Measurements from ENCODE around the gene FAM107B. TPM values are rescaled to one million over a fixed set of nuclear protein-coding genes. Genes with fewer than 3 reads are reported as not detected.

Gene FAM107B
- total and polyA plus RNA-seq, 2 donors, result 49.1 to 52.3 TPM

DNA sequence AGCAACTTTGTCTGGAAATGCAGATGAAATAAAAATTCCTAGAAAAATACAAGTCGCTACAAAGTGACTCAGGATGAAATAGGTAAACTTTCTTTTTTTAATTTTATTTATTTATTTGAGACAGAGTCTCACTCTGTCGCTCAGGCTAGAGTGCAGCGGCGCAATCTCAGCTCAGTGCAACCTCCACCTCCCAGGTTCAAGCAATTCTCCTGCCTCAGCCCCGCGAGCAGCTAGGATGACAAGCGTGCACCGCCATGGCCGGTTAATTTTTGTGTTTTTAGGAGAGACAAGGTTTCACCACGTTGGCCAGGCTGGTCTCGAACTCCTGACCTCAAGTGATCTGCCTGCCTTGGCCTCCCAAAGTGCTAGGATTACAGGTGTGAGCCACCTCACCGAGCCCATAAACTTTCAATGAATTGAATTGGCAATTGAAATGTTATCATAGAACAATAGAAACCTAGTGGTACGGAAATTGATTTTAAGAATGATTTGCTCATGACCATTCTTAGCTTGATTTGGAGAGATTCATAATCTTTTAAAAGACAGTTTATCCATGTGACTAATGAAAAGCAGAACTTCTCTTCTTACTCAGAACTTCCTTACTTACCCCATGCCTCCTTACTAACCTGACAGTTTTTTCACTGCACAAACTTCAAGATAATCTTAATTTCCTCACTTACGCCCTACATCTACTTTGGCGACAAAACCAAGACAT is 161.7 kb downstream of the FAM107B start:
- WGBS, result 94% methylated on average over 15 of the region's 15 CpGs
- Histone ChIP-seq H3K4me1 (ENCODE audit: control insufficient read depth in 2 of 2, insufficient read depth in 2 of 2, low read length in 2 of 2) (peaks cover 7 to 19% of the 10 kb centered on the region in 2 donors), H3K27me3 (ENCODE audit: control insufficient read depth in 2 of 2, insufficient read depth in 1 of 2, low read length in 1 of 2) (no peaks in the 10 kb centered on the region), H3K36me3 (ENCODE audit: control insufficient read depth in 2 of 2, insufficient read depth in 2 of 2, low read length in 1 of 2) (no peaks in the 10 kb centered on the region), H3K4me3 (ENCODE audit: low read length in 2 of 2) (no peak overlapping the region), H3K9me3 (ENCODE audit: control insufficient read depth in 2 of 2, insufficient read depth in 1 of 2, low read length in 1 of 2) (no peaks in the 10 kb centered on the region), H3K27ac (ENCODE audit: low read depth in 1 of 2, low read length in 1 of 2) (no peak overlapping the region)
- DNase-seq (ENCODE audit: low read depth in 6 of 9, low spot score in 9 of 9), result no peak

DNA sequence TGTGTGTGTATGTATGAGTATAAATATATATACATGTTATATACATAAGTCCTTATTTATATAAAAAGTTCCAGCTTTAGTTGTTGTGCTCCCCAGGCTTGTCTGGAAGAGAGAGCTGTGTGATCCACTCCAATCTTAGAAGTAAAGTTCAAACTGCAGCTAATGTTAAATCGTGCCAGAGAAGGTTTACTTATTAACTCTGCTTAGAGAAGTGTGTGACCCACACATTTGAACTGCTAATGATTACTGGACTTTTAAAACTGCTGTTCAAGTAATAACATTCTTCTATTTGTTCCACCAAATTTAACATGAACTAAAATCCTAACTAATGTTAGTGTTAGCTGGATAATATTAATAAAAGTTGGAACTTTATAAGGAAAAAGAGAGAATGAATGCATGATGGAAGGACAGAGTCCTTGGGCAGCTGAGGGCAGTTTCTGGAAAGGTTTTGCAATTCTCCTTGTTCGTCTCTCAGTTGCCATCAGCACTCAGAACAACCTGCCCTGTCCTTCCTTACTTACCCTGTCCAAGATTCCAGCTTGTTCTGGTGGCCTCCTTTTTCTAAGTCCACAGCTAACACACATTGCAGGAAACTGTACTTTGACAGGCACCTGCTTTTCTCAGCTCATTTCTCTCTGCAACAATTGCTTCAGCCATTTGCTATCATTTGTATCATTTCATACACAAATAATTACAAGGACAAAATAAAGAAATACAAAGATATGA is 162.6 kb downstream of the FAM107B start:
- 33% methylated on average over 2 of the region's 2 CpGs for WGBS
- Histone ChIP-seq H3K36me3 (ENCODE audit: control insufficient read depth in 2 of 2, insufficient read depth in 2 of 2, low read length in 1 of 2) (no peaks in the 10 kb centered on the region), H3K4me3 (ENCODE audit: low read length in 2 of 2) (no peak overlapping the region), H3K9me3 (ENCODE audit: control insufficient read depth in 2 of 2, insufficient read depth in 1 of 2, low read length in 1 of 2) (no peaks in the 10 kb centered on the region), H3K4me1 (ENCODE audit: control insufficient read depth in 2 of 2, insufficient read depth in 2 of 2, low read length in 2 of 2) (peaks cover 2 to 11% of the 10 kb centered on the region in 2 donors), H3K27me3 (ENCODE audit: control insufficient read depth in 2 of 2, insufficient read depth in 1 of 2, low read length in 1 of 2) (no peaks in the 10 kb centered on the region), H3K27ac (ENCODE audit: low read depth in 1 of 2, low read length in 1 of 2) (no peak overlapping the region)
- DNase-seq (ENCODE audit: low read depth in 6 of 9, low spot score in 9 of 9), result no peak

DNA sequence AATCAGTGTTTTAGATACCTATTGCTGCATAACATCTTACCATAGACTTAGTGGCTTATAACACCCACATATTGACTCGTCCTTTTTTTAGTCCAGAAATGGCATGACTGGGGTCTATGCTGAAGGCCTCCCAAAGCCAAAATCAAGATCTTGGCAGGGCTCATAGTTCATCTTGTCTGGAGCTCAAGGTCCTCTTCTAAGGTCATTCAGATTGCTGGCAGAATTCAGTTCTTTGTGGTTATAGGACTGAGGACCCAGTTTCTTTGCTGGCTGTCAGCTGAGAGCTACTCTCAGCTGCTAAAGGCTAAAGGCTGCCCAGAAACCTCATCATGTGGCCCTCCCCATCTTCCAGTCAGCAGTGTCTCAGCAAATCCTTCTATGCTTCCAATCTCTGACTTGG is 165.5 kb downstream of the FAM107B start:
- 97% methylated on average over 1 of the region's 1 CpG for WGBS

DNA sequence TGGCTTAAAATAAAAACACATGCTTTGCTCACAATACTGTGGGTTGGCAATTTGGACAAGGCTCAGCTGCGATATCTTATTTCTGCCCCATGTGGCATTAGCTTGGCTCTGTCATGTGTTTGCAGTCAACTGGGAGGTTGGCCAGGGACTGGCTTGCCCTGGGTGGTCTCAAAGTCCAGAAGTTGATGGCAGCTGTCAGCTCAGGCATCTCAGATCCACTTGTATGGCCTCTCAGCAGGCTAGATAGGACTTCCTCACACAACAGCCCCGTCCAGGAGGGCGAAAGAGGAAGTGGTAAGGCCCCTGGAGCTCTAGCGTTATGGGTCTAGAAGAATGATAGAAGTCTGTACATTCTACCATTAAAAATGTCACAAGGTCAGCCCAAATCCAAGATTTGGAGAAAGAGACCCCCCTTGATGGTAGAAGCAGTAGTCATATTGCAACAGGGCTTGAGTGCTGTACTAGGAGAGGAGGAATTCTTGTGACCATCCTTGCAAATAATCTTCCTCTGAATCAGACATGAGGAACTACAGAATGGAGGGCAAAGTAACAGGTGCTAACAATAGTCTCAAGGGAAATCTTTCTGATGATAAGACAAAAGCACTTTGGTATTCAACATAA is 166.2 kb downstream of the FAM107B start:
- H3K36me3 ChIP-seq (ENCODE audit: control insufficient read depth in 2 of 2, insufficient read depth in 2 of 2, low read length in 1 of 2), result no peaks in the 10 kb centered on the region
- H3K27me3 ChIP-seq (ENCODE audit: control insufficient read depth in 2 of 2, insufficient read depth in 1 of 2, low read length in 1 of 2), result peaks cover 0 to 6% of the 10 kb centered on the region in 2 donors
- H3K9me3 ChIP-seq (ENCODE audit: control insufficient read depth in 2 of 2, insufficient read depth in 1 of 2, low read length in 1 of 2), result no peaks in the 10 kb centered on the region
- no peak overlapping the region for H3K27ac ChIP-seq (ENCODE audit: low read depth in 1 of 2, low read length in 1 of 2)
- DNase-seq (ENCODE audit: low read depth in 6 of 9, low spot score in 9 of 9), result no peak
- H3K4me1 ChIP-seq (ENCODE audit: control insufficient read depth in 2 of 2, insufficient read depth in 2 of 2, low read length in 2 of 2), result peaks cover 5 to 12% of the 10 kb centered on the region in 2 donors
- H3K4me3 ChIP-seq (ENCODE audit: low read length in 2 of 2), result no peak overlapping the region
- 57% methylated on average over 4 of the region's 4 CpGs for whole genome bisulfite sequencing

More for the DNA sequence above, 165.5 kb downstream of the FAM107B start:
- H3K27me3 ChIP-seq (ENCODE audit: control insufficient read depth in 2 of 2, insufficient read depth in 1 of 2, low read length in 1 of 2), result peaks cover 0 to 5% of the 10 kb centered on the region in 2 donors
- H3K4me3 ChIP-seq (ENCODE audit: low read length in 2 of 2), result no peak overlapping the region
- H3K9me3 ChIP-seq (ENCODE audit: control insufficient read depth in 2 of 2, insufficient read depth in 1 of 2, low read length in 1 of 2), result no peaks in the 10 kb centered on the region
- peaks cover 3 to 11% of the 10 kb centered on the region in 2 donors for H3K4me1 ChIP-seq (ENCODE audit: control insufficient read depth in 2 of 2, insufficient read depth in 2 of 2, low read length in 2 of 2)
- H3K27ac ChIP-seq (ENCODE audit: low read depth in 1 of 2, low read length in 1 of 2), result no peak overlapping the region
- DNase-seq (ENCODE audit: low read depth in 6 of 9, low spot score in 9 of 9), result no peak
- H3K36me3 ChIP-seq (ENCODE audit: control insufficient read depth in 2 of 2, insufficient read depth in 2 of 2, low read length in 1 of 2), result no peaks in the 10 kb centered on the region

DNA sequence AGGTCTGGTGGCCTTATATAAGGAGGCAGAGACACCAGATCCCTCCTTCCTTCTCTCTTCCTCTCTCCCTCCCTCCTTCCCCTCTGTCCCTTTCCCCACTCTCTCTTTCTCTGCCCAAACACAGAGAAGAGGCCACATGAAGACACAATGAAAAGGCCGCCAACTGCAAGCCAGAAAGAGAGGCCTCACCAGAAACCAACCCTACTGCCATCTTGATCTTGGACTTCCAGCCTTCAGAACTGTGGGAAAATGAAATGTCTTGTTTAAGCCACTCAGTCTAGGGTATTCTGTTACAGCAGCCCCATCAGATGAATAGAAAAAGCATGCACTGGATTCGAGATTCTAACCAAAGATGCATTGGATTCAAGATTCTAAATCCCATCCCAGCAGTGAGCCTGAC is 168.1 kb downstream of the FAM107B start:
- no peak overlapping the region for H3K27ac ChIP-seq (ENCODE audit: low read depth in 1 of 2, low read length in 1 of 2)
- no peak overlapping the region for H3K4me3 ChIP-seq (ENCODE audit: low read length in 2 of 2)
- H3K4me1 ChIP-seq (ENCODE audit: control insufficient read depth in 2 of 2, insufficient read depth in 2 of 2, low read length in 2 of 2), result peaks cover 9 to 24% of the 10 kb centered on the region in 2 donors
- no peaks in the 10 kb centered on the region for H3K9me3 ChIP-seq (ENCODE audit: control insufficient read depth in 2 of 2, insufficient read depth in 1 of 2, low read length in 1 of 2)
- over 99% methylated on average over 2 of the region's 2 CpGs for WGBS
- no peaks in the 10 kb centered on the region for H3K36me3 ChIP-seq (ENCODE audit: control insufficient read depth in 2 of 2, insufficient read depth in 2 of 2, low read length in 1 of 2)
- no peak for DNase-seq (ENCODE audit: low read depth in 6 of 9, low spot score in 9 of 9)
- peaks cover 0 to 11% of the 10 kb centered on the region in 2 donors for H3K27me3 ChIP-seq (ENCODE audit: control insufficient read depth in 2 of 2, insufficient read depth in 1 of 2, low read length in 1 of 2)

DNA sequence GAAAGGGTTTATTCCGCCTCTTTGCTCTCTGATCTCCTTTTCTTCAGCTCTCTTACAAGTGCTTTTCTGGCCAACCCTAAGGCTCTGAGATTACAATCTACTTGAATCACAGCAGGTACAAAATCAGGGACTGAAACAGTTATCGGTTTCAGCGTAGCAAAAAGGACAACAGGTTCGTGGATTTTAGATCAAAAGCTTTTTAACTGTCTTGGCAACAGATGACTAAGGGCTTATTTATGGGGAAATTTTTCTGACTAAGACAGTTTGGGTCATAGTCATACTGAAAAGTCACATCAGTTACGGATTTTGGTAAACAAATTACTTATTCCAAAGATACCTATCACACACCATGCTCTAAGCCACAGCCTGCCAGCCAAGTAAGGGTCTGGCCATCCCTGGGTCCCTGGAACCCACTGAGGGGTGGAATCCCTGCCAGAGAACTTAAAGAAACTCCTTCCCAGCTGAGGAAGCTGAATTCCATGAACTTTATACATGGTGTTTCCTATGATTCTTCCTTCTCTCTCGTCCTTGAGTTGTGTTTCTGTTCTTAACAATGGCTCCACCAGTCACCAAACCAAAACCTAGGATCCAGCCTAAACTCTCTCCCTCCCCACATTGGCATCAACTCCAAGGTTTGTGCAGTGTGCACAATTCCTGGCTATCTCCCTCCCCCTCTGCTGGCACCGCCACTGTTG is 169.3 kb downstream of the FAM107B start:
- H3K27ac ChIP-seq (ENCODE audit: low read depth in 1 of 2, low read length in 1 of 2), result peak overlapping the region in 1 of 2 donors; percentile 26

DNA sequence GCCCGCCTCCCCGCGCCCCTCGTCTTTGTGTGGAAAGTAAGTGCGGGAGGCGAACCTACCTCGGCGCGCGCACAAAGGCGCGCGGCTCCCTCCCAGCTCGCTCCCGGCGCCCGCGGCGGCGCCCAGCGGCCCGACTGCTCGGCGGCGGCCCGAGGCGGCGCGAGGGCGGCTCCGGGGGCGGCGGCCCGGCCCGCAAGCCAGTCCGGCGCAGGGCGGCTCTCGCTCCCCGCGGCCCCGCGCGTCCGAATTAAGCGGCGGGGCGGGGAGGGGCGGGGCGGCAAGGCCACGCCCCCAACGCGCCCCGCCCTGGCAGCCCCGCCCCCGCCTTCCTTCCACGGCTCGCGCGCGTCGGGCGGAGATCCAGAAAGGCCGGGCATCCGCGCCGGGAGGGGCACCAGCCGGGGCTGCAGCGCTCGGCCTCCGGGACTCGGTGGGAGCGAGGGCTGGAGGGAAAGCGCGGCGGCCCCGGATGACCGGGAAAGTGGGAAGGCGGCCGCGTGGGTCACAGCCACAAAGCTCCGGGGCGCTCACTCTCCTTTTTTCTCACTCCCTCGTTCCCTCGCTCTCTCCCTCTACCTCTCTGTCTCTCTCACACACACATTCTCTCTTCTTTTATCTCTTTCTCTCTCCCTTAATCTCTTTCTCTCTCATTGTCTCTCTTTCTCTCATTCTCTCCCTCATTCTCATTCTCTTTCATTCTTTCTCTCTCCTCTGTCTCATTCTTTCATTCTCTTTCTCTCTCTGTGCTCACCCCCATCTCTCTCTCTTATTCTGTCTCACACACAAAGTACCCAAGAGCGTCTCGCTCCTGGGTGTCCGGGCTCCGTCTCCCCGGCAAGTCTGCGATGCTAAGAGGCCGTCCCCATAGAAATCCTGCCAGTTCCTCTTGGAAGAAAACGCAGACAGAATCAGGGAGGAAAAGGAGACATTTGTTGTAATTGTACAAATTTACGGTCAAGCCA is 170.2 kb downstream of the FAM107B start:
- H3K4me3 ChIP-seq (ENCODE audit: low read length in 2 of 2), result peak overlapping the region; percentile 52 to 90
- H3K36me3 ChIP-seq (ENCODE audit: control insufficient read depth in 2 of 2, insufficient read depth in 2 of 2, low read length in 1 of 2), result peaks cover 0 to 8% of the 10 kb centered on the region in 2 donors
- H3K27me3 ChIP-seq (ENCODE audit: control insufficient read depth in 2 of 2, insufficient read depth in 1 of 2, low read length in 1 of 2), result peaks cover 0 to 11% of the 10 kb centered on the region in 2 donors
- H3K27ac ChIP-seq (ENCODE audit: low read depth in 1 of 2, low read length in 1 of 2), result peak overlapping the region in 1 of 2 donors; percentile 36
- 4% methylated on average over 94 of the region's 94 CpGs for WGBS
- DNase-seq (ENCODE audit: low read depth in 6 of 9, low spot score in 9 of 9), result peak in 4 of 9 donors; percentile 64 to 80 (median 66)
- H3K9me3 ChIP-seq (ENCODE audit: control insufficient read depth in 2 of 2, insufficient read depth in 1 of 2, low read length in 1 of 2), result no peaks in the 10 kb centered on the region
- H3K4me1 ChIP-seq (ENCODE audit: control insufficient read depth in 2 of 2, insufficient read depth in 2 of 2, low read length in 2 of 2), result peaks cover 9 to 24% of the 10 kb centered on the region in 2 donors

More for the DNA sequence above, 169.3 kb downstream of the FAM107B start:
- peaks cover 0 to 11% of the 10 kb centered on the region in 2 donors for H3K27me3 ChIP-seq (ENCODE audit: control insufficient read depth in 2 of 2, insufficient read depth in 1 of 2, low read length in 1 of 2)
- WGBS, result 86% methylated on average over 7 of the region's 7 CpGs
- H3K36me3 ChIP-seq (ENCODE audit: control insufficient read depth in 2 of 2, insufficient read depth in 2 of 2, low read length in 1 of 2), result peaks cover 0 to 4% of the 10 kb centered on the region in 2 donors
- peak in 1 of 9 donors; percentile 31 for DNase-seq (ENCODE audit: low read depth in 6 of 9, low spot score in 9 of 9)
- H3K9me3 ChIP-seq (ENCODE audit: control insufficient read depth in 2 of 2, insufficient read depth in 1 of 2, low read length in 1 of 2), result no peaks in the 10 kb centered on the region
- H3K4me1 ChIP-seq (ENCODE audit: control insufficient read depth in 2 of 2, insufficient read depth in 2 of 2, low read length in 2 of 2), result peaks cover 9 to 24% of the 10 kb centered on the region in 2 donors
- peak overlapping the region in 1 of 2 donors; percentile 90 for H3K4me3 ChIP-seq (ENCODE audit: low read length in 2 of 2)

DNA sequence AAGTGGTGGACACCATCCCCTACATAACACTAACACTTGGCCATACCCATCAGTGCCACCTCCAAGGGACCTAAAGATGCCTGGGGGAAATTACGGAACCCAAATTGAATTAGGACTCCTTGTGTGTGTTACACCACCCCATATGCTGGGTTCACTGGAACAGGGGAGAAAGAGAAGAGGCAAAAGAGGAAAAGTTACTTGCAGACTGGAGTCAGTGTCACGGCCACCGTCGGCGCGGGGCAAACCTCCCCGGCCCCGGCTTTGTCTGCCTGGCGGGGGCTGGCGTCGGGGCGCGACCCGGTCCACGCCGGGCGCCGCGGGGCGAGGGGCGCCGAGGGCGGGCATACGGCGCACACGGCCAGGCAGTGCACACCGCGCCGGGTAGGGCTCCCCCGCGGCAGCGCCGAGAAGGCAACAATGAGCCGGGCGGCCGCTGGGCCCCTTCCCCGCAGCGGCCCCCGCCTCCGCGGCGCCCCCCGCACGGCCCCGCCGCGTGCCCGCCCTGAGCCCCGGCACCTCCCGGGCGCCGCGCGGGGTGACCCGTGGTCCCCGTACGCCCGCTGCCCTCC is 171.1 kb downstream of the FAM107B start:
- WGBS, result 2% methylated on average over 58 of the region's 58 CpGs
- peak overlapping the region in 1 of 2 donors; percentile 47 for H3K27ac ChIP-seq (ENCODE audit: low read depth in 1 of 2, low read length in 1 of 2)
- peaks cover 6 to 12% of the 10 kb centered on the region in 2 donors for H3K36me3 ChIP-seq (ENCODE audit: control insufficient read depth in 2 of 2, insufficient read depth in 2 of 2, low read length in 1 of 2)
- H3K9me3 ChIP-seq (ENCODE audit: control insufficient read depth in 2 of 2, insufficient read depth in 1 of 2, low read length in 1 of 2), result no peaks in the 10 kb centered on the region
- H3K4me1 ChIP-seq (ENCODE audit: control insufficient read depth in 2 of 2, insufficient read depth in 2 of 2, low read length in 2 of 2), result peaks cover 9 to 27% of the 10 kb centered on the region in 2 donors
- H3K27me3 ChIP-seq (ENCODE audit: control insufficient read depth in 2 of 2, insufficient read depth in 1 of 2, low read length in 1 of 2), result peaks cover 0 to 11% of the 10 kb centered on the region in 2 donors
- peak overlapping the region; percentile 59 to 90 for H3K4me3 ChIP-seq (ENCODE audit: low read length in 2 of 2)
- DNase-seq (ENCODE audit: low read depth in 6 of 9, low spot score in 9 of 9), result peak in 1 of 9 donors; percentile 52
